ENCODE measurements around the gene PLPPR1.
"Not testable (repeated sequence)": the region's sequence is repeated elsewhere in the genome, so short reads cannot be mapped to it uniquely, and the experiment has no call there.

The PLPPR1 gene

DNA sequence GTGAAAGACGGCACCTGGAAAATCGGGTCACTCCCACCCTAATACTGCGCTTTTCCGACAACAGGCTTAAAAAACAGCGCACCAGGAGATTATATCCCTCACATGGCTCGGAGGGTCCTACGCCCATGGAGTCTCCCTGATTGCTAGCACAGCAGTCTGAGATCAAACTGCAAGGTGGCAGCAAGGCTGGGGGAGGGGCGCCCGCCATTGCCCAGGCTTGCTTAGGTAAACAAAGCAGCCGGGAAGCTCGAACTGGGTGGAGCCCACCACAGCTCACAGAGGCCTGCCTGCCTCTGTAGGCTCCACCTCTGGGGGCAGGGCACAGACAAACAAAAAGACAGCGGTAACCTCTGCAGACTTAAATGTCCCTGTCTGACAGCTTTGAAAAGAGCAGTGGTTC, 262.5 kb downstream of the PLPPR1 start:
- DNase-seq (ENCODE audit: low read depth, low spot score): not testable (repeated sequence)

DNA sequence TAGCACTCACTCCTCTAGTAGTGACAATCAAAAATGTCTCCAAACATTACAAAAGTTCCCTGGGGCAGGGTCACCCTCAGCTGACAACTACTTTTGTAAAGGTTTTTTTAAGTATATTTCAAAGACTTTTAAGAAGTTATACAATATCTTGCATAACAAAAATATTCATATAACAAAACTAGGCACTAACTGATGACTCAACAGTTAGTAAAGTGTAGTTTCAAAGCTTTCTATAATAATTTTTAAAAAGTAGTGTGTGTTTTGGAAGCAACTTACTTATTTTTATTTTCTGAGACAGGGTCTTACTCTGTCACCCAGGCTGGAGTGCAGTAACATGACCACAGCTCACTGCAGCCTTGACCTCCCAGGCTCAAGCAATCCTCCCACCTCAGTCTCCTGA, 271.4 kb downstream of the PLPPR1 start:
- no peak for DNase-seq (ENCODE audit: low read depth, low spot score)

DNA sequence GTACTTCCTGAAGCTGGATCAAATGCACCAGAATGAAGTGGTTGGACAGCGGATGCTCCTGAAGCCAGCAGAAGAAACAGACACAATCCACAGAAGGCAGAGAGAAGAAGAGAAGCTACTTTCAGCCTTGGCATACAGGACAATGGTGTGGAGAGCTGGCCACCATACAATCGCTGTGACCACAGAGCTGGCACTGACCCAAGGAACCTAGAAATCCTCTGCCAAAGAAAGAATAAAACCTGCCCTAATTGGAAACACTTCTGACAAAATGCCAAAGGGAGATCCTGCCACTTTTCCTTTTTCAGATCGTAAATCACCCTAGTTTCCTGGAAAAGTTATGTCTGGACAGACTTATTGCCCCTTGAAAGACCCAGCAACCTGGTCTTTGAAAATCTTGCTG, 278.5 kb downstream of the PLPPR1 start:
- DNase-seq (ENCODE audit: low read depth, low spot score): no peak

DNA sequence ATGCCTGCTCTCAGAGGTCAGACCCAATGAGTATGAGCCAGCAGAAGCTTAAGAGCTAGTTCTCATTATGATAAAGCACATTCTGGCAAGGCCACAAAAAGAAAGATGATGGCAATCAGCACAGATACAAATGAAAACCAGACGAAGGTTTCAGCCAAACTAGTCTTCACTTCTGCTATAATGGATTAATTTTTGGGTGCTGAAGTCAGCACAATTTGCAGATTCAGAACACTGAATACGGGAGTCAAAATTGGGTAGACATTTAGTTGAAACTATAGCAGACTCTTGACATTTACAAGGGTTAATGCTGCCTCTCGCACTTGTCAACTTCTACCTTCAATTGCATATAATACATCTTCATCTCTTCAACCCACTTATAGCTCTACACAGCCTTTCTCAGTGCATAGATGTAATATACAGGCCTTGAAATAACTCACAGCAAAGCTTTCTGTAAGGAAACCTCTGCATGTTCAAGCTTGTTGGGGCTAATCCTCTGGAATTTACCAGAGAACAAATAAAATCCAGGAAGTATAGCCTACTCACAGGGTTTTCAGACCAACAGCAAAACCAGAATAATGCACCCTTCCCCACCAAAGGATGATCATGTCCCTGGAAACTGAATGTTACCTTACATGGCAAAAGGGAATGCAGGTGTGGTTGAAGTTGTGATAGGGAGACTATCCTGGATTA, 279.1 kb downstream of the PLPPR1 start:
- no peak for DNase-seq (ENCODE audit: low read depth, low spot score)

DNA sequence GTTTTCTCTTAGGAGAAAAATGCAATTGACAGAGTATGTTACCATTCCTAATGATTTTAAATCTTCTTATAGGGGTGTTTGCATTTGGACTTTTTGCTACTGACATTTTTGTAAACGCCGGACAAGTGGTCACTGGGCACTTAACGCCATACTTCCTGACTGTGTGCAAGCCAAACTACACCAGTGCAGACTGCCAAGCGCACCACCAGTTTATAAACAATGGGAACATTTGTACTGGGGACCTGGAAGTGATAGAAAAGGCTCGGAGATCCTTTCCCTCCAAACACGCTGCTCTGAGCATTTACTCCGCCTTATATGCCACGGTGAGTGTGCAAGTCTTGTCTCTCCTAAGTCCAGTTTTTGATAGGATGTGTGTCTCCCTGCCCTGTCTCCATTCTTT, 280.6 kb downstream of the PLPPR1 start:
- DNase-seq (ENCODE audit: low read depth, low spot score): no peak

DNA sequence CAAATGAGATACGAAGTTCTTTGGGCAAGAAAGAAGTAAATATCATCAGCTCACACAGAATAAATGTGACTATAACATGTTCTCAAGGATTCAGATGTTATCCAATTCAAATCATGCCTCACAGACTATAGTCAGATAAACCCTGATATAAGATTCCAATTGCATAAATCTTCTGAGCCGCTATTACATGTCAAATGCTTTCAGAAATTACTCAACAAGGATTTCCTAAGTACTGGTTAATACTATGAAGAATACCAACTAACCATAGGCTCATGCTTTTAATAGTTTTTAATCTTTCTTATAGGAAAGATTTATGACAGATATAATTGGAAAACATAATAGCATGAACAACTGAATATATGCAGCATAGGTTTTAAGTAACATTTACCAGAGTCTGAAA, 282.7 kb downstream of the PLPPR1 start:
- DNase-seq (ENCODE audit: low read depth, low spot score): no peak

DNA sequence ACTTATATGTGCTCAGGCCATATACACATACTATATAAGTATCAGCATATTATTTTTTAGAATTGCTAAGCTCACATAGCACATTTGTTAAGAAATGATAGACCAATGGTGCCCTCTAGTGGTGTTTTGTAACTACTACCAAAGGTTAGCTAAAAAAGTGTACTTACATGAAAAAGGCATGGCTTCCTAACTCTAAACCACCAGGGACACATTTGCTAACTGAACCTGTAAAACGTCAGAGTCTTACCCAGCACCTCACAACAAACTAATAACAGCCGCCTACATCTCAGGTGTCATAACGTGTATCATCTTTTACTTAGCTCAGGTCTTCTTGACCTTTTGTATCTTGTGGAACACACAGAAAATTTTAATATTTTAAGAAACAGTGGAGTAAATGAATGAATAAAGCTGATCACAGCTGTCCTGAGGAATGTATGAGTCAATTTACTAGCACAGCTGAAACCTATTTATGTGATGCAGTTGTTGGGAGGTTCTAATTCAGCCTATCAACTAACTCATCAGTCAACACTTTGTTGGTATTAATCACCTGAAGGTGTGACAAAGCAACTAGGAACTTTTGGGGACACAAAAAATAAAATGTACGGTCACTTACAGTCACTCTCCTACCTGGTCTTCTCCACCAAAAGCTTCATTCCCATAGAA, 283.4 kb downstream of the PLPPR1 start:
- no peak for DNase-seq (ENCODE audit: low read depth, low spot score)

DNA sequence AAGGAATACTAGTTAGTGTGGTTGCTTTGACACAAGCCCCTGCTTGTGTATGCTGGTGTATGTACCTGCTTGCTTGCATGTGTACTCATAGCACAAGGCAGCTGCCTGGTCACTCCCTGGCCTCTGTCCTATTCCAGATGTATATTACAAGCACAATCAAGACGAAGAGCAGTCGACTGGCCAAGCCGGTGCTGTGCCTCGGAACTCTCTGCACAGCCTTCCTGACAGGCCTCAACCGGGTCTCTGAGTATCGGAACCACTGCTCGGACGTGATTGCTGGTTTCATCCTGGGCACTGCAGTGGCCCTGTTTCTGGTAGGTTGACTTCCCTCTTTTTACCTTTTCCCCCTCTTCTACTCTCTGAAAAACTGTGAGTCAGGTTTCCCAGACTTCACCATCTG, 284.1 kb downstream of the PLPPR1 start:
- no peak for DNase-seq (ENCODE audit: low read depth, low spot score)

DNA sequence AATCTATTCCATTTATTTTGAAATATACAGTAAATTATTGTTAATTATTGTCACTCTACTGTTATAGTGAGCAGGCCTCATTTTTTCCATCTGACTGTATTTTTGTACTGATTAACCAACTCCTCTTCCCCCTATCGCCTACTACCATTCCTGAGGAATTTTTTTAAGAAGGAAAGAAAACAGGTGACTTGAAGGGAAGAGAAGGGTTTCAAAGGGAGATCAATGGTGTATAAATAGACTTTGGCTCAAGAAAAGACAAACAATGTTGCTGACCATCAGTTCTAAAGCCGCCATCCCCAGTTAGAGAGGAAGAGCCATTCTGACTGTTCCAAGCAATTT, 286.6 kb downstream of the PLPPR1 start:
- DNase-seq (ENCODE audit: low read depth, low spot score): no peak

DNA sequence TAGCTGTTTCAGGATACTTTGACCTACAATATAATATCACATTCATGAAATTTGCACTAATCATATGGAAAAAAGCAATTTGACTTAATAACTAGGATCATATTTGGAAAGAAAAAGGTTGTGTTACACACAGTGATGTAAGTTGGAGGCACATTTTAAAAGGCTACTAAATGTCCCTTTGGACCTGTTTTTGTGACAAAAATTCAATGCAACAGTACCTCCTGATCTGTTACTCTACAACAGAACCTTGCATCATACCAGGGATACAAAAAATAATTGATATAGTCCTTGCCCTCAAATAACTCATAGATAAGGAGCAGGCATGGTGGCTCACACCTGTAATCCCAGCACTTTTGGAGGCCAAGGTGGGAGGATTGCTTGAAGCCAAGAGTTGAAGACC, 289.2 kb downstream of the PLPPR1 start:
- no peak for DNase-seq (ENCODE audit: low read depth, low spot score)

DNA sequence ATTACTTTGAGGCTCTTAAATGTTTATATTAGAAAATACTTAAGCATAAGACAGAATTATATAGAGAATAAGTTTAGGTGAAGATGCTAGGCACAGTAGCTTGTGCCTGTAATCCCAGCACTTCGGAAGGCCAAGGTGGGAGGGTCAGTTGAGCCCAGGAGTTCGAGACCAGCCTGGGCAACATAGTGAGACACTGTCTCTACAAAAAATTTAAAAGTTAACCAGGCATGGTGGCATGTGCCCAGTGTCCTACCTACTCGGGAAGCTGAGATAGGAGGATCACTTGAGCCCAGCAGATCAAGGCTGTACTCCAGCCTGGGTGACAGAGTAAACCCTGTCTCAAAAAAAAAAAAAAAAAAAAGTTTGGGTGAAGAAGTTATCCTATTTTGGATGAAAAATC, 294.6 kb downstream of the PLPPR1 start:
- no peak for DNase-seq (ENCODE audit: low read depth, low spot score)

DNA sequence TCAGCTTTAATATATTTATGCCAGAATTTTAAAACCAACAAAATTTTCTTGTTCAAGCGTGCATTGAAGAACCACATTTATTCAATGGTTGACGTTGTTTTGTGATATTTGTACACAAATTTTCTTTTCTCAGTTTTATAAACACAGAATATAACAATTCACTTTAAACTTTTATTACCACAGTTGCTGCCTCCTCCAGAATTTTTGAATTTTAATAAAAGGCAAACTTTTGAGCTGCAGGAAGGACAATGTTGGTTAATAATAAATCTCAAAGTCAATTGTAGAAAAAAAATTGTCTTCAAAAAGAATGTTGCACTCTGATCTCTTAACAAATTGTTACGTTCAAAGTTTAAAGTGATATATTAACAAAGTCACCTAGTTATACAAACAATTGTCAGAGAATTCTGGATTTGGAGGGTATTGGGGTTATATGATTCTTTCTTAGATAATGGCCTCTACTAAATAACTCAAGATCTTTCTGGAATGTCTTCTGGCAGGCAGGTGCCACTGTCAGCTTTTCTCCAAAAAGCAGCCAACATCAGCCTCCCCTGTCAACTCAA, 295.8 kb downstream of the PLPPR1 start:
- DNase-seq (ENCODE audit: low read depth, low spot score): no peak

DNA sequence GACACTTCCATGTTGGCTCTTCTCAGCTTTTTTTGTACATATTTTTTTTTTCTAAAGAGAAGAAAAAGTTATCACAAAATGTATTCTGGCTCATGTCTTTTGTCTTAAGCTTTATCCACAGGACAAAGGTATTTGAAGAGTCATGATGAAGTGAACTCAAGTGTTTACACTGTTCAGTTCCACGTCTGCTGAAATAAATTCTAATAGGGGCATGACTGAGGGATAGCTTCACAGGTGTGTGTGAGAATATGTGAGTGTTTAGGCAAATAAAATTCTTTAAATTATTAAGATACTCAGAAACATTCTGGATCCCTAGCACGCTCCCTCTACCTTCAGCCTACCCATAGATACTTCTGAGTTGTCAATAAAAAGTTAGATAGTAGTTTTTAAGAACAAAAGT, 296.5 kb downstream of the PLPPR1 start:
- no peak for DNase-seq (ENCODE audit: low read depth, low spot score)

DNA sequence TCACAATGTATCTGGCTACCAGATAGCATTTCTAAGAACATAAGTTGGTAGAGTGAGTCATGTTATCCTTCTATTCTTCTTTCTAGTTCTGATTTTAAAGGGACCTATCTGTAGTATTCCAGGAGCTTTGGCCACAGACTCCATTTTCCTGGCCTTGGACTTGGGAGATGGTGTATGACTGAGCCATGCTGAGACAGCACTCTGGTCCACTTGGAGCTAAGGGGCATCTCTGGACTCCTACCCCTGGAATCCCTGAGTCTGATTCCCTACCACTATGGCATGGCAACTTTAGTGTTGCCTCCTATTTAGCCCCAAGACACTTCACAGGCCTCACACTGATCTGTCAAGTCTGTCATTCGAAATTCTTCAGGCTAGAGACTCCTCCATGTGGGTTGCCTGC, 297.5 kb downstream of the PLPPR1 start:
- no peak for DNase-seq (ENCODE audit: low read depth, low spot score)

DNA sequence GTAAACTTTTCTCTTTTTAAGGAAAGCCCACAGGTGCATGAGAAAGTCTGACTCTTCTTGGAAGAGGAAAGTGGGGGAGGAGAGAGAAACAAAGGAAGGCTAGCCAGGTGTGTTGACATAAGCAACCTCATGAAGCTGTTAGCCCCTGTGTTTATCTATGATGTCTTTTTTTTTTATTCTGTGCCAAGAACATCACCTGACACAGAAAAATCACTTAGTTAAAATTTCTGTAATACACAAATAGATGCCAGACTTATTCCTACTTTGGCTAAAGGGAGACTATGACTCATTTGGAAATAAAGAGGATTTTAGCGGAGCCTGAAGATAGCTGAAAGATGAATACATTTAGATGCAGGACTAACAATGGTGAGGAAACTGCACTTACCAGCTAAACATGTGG, 298.0 kb downstream of the PLPPR1 start:
- DNase-seq (ENCODE audit: low read depth, low spot score): no peak

DNA sequence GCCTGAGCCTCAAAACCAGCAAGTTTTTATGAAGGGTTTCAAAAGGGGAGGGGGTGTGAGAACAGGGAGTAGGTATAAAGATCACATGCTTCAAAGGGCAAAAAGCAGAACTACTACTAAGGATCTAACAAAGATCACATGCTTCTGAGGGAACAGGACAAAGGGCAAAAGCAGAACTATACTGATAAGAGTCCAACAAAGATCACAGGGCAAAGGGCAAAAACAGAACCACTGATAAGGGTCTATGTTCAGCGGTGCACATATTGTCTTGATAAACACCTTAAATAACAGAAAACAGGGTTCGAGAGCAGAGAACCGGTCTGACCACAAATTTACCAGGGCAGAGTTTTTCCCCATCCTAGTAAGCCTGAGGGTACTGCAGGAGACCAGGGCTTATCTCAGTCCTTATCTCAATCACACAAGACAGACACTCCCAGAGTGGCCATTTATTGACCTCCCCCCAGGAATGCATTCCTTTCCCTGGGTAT, 298.9 kb downstream of the PLPPR1 start:
- not testable (repeated sequence) for DNase-seq (ENCODE audit: low read depth, low spot score)

DNA sequence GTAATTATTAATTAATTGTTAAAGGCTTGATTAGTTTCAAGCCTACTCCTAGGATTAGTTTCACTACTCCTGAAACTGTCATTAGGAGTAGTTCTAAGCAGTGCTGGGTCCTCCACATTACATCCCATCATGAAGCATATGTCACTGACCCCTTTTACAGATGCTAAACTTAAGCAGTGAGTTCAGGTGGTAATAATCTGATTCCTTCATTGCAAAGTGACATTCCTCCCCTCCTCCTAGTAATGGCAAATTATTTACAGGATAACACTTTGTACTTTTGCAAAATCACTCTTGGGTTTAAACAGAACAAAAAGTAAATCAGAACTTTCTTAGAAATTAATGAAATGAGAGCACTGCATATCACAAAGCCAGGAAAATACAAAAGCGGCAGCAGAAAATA, 303.8 kb downstream of the PLPPR1 start:
- DNase-seq (ENCODE audit: low read depth, low spot score): no peak

DNA sequence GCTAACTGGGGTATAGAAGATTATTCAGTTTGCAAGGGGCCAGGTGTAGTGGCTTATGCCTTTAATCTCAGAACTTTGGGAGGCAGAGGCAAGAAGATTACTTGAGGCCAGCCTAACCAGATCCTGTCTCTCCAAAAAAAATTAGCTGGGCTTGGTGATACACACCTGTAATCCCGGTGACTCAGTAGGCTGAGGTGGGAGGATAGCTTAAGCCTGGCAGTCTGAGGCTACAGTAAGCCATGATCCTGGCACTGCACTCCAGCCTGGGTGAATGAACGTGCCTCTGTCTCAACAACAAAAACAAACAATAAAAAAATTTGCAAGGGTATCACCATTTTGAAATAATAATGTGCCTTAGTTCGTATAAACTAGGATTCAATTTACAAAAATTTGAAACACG, 305.0 kb downstream of the PLPPR1 start:
- DNase-seq (ENCODE audit: low read depth, low spot score): no peak

DNA sequence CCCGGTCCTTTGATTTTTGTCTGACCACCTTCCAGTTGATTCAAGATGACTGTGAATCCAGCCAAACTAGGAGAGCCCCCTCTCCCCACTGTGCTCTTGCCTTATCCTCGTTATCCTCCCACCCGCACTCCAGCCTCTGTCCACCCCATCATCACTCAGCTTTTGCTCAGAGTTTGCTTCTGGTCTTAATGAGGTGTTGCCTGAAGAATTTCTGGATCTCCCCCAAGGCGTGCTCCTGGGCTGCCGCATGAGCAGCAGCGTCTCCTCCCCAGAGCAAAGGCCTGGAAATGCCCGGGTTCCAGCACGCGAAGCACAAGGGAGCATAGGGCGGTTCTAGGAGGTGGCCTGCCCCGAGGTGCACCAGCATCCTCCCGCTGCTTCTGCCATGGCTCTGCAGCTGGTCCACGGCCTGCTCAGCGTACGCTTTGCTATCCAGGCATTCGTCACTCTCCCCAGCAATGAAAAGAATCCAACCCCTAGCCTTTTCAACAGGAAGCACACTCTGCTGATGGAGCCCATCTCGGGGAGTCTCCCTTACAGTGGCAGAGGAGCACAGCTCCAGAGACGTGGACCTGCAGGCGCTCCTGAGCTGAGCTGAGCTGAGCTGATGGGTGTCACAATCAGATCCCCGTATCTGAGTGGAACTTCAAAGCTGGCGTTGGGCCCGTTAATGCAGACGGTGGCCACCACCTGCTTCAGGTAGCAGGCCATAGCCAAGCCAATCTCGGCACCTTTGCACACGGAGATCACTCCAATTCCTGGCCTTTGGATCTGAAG, 305.6 kb downstream of the PLPPR1 start:
- no peak for DNase-seq (ENCODE audit: low read depth, low spot score)

DNA sequence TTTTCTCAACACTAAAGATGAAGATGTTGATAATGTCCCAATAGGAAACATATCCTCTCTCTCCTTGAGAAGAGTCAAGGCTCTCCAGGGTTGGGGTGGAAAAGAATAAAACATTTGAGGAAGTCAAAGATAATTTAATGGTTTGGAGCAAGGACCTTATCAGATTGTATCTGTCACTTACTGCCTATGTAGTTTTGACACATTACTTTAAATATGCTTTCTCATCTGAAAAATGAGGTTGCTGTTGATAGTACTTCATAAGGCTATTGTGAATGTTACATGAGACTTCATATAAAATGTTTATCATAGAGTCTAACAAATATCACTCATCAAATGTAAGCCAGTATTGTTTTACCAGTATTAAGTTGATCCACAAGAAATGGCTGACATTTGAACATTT, 307.6 kb downstream of the PLPPR1 start:
- no peak for DNase-seq (ENCODE audit: low read depth, low spot score)

DNA sequence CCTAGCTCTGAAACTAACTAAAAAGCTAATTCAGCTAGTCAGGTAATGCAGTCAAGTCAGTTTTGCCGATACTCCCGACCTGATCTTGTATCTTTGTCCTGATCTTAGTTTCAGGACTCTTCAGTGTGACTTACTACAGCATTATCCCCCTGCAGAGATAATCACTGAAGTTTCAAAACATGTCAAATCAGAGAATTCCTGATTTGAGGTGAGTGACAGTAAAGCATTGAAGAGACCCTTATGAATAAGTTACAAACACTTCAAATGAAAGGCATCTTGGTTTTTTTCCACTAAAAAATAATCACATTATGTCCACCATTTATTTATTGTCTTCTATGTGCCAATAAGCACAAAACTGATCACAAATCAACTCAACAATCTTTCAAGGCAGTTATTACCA, 308.7 kb downstream of the PLPPR1 start:
- DNase-seq (ENCODE audit: low read depth, low spot score): no peak

DNA sequence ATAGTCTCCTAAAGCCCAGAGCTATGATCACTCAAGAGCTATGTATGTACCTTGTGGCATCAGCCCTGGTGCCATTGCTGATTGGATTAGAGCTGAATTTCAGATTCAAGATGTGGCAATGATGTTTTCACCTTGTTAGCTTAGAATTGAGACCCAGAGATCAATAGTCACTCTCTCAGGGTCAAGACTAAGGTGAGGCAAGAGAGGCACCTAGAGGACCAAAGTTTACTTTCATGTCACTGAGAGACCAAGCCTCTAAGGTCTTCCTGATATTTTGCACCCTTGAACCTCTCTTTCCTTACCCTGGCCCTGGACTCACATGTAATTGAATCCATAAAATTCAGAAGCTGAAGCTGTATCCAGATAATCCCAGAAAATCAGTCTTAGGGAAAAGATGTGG, 313.4 kb downstream of the PLPPR1 start:
- no peak for DNase-seq (ENCODE audit: low read depth, low spot score)

DNA sequence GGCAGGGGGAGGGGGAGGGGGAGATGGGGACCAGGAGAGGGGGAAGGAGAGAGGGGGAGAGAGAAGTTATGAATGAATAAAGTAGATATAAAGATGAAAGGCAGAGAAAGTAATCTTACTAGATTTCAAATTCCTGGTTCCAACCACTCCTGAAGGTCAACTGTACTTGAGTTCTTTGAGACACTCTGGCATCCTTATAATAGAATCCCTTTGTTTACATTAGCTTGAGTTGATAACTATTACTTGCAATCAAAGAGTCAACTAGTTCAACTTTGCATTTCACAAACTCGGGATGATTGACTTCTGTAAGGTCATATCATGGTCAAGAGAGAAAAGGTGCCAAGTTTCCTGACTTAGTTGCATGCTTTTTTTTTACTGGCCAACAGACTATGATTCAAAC, 314.1 kb downstream of the PLPPR1 start:
- no peak for DNase-seq (ENCODE audit: low read depth, low spot score)

Measured in activated naive CD8-positive, alpha-beta T cell treated with anti-CD3 and anti-CD28 coated beads, Interleukin-2, amount 50 U/mL, for 16 hours (primary cell).